Measurements from ENCODE around the gene ECM2. TPM values are rescaled to one million over a fixed set of nuclear protein-coding genes. Genes with fewer than 3 reads are reported as not detected.
A peak's percentile ranks its signal among the peaks of the same experiment; 100 is the strongest.
"Not testable (repeated sequence)": the region's sequence is repeated elsewhere in the genome, so short reads cannot be mapped to it uniquely, and the experiment has no call there.

Gene ECM2
- total RNA-seq (16.0 TPM), polyA plus RNA-seq (ENCODE audit: insufficient read depth in 1 of 8, insufficient read length in 8 of 8, low replicate concordance in 1 of 8) (10 to 100 TPM; 14.7 to 28.3 (median 17.3) TPM)
- long read RNA-seq, donor 1, result 0 reads
- long read RNA-seq, donor 2, result 0 reads
- long read RNA-seq, donor 3, result 0 reads
- long read RNA-seq, donor 4, partial matches to known transcripts, result 0 of 3 reads
- long read RNA-seq, donor 4, other reads (novel, unspliced or antisense), result 0 of 3 reads
- long read RNA-seq, donor 5, partial matches to known transcripts, result 0 of 4 reads
- long read RNA-seq, donor 5, other reads (novel, unspliced or antisense), result 0 of 4 reads
- long read RNA-seq, donor 6, result 0 reads
- long read RNA-seq, donor 7, partial matches to known transcripts, result 0 of 2 reads
- long read RNA-seq, donor 7, other reads (novel, unspliced or antisense), result 0 of 2 reads
- long read RNA-seq, donor 8, transcript ECM2-202 (3 exons, 1,606 nt), result major isoform, 5 of 6 reads
- long read RNA-seq, donor 8, partial matches to known transcripts, result 0 of 6 reads
- long read RNA-seq, donor 8, other reads (novel, unspliced or antisense), result 0 of 6 reads
- long read RNA-seq, donor 9, result 0 reads
- long read RNA-seq, donor 10, partial matches to known transcripts, result 0 of 1 reads
- long read RNA-seq, donor 10, other reads (novel, unspliced or antisense), result 0 of 1 reads
- long read RNA-seq, donor 11, result 0 reads

GRCh38 chr9:92535940-92536850 lies at the start of gene ECM2:
Gene ECM2 (minus strand): TSS chr9:92535990. CDS start chr9:92522866, 13,124 bp downstream.
- Histone ChIP-seq H3K27ac (ENCODE audit: low read length) (peak within 1 kb of the TSS; percentile 73), H3K36me3 (ENCODE audit: control insufficient read depth, insufficient read depth, low read length) (no peaks in the 10 kb centered on the region), H3K4me1 (ENCODE audit: control insufficient read depth, insufficient read depth, low read length) (peaks cover 6% of the 10 kb centered on the region), H3K27me3 (ENCODE audit: control insufficient read depth, insufficient read depth, low read length) (no peaks in the 10 kb centered on the region), H3K4me3 (ENCODE audit: low read length) (peak within 1 kb of the TSS; percentile 19), H3K9me3 (replicated peaks; ENCODE audit: control insufficient read depth, low read depth, low read length) (peaks cover 4% of the 10 kb centered on the region)
- peak; percentile 94 for DNase-seq
- WGBS (ENCODE audit: insufficient coverage), result 88% methylated on average over 1 of the region's 7 CpGs

DNA sequence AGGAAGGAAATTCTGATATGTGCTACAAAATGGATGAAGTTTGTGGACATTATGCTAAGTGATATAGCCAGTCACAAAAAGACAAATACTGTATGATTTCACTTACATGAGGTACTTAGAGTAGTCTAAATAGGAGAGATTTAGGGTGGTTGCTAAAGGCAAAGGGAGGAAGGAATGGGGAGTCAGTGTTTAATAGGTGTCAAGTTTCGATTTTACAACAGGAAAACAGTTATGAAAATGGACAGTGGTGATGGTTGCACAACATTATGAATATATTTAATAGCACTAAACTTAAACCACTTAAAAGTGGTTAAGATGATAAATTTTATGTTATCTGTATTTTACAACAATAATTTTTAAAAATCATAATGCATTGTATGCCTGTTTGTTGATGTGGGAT lies 40.4 kb upstream of the ECM2 start:
- no peaks in the 10 kb centered on the region for H3K36me3 ChIP-seq (ENCODE audit: control insufficient read depth, insufficient read depth, low read length)

DNA sequence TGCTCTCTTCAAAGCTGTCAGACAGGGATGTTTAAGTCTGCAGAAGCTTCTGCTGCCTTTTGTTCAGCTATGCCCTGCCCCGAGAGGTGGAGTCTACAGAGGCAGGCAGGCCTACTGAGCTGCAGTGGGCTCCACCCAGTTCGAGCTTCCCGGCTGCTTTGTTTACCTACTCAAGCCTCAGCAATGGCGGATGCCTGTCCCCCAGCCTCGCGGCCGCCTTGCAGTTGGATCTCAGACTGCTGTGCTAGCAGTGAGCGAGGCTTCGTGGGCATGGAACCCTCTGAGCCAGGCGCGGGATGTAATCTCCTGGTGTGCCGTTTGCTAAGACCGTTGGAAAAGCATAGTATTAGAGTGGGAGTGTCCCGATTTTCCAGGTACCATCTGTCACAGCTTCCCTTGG lies 37.8 kb upstream of the ECM2 start:
- not testable (repeated sequence) for H3K27me3 ChIP-seq (ENCODE audit: control insufficient read depth, insufficient read depth, low read length); H3K27ac ChIP-seq (ENCODE audit: low read length); H3K9me3 ChIP-seq (replicated peaks; ENCODE audit: control insufficient read depth, low read depth, low read length); H3K4me3 ChIP-seq (ENCODE audit: low read length); DNase-seq; H3K36me3 ChIP-seq (ENCODE audit: control insufficient read depth, insufficient read depth, low read length); H3K4me1 ChIP-seq (ENCODE audit: control insufficient read depth, insufficient read depth, low read length)
- 97% methylated on average over 14 of the region's 14 CpGs for WGBS (ENCODE audit: insufficient coverage)

More for the DNA sequence above, 40.4 kb upstream of the ECM2 start:
- H3K4me3 ChIP-seq (ENCODE audit: low read length), result no peak overlapping the region
- H3K4me1 ChIP-seq (ENCODE audit: control insufficient read depth, insufficient read depth, low read length), result no peaks in the 10 kb centered on the region
- no peaks in the 10 kb centered on the region for H3K27me3 ChIP-seq (ENCODE audit: control insufficient read depth, insufficient read depth, low read length)
- no peak for DNase-seq
- H3K27ac ChIP-seq (ENCODE audit: low read length), result no peak overlapping the region
- no CpG with 5 or more reads among the region's 1 CpG for WGBS (ENCODE audit: insufficient coverage)
- peaks cover 2% of the 10 kb centered on the region for H3K9me3 ChIP-seq (replicated peaks; ENCODE audit: control insufficient read depth, low read depth, low read length)

DNA sequence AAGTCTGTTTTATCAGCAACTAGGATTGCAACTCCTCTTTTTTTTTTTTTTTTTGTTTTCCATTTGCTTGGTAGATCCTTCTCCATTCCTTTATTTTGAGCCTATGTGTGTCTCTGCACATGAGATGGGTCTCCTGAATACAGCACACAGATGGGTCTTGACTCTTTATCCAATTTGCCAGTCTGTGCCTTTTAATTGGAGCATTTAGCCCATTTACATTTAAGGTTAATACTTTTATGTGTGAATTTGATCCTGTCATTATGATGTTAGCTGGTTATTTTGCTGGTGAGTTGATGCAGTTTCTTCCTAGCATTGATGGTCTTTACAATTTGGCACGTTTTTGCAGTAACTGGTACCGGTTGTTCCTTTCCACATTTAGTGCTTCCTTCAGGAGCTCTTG lies 36.1 kb upstream of the ECM2 start:
- no CpG with 5 or more reads among the region's 2 CpGs for WGBS (ENCODE audit: insufficient coverage)
- not testable (repeated sequence) for H3K4me3 ChIP-seq (ENCODE audit: low read length); H3K4me1 ChIP-seq (ENCODE audit: control insufficient read depth, insufficient read depth, low read length); H3K36me3 ChIP-seq (ENCODE audit: control insufficient read depth, insufficient read depth, low read length); H3K9me3 ChIP-seq (replicated peaks; ENCODE audit: control insufficient read depth, low read depth, low read length); DNase-seq; H3K27me3 ChIP-seq (ENCODE audit: control insufficient read depth, insufficient read depth, low read length); H3K27ac ChIP-seq (ENCODE audit: low read length)

DNA sequence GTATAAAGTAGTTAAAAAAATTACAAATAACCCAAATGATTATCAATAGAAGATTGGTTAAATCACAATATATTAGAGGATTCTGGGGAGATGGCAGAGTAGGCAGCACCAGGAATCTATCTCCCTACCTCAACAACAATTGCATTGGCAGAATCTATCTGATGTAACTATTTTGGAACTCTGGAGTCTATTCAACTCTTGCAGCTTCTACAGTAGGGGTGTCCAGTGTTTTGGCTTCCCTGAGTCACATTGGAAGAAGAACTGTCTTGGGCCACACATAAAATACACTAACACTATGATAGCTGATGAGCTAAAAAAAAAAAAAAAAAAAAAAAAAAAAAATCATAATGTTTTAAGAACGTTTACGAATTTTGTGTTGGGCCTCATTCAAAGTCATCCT lies 29.2 kb upstream of the ECM2 start:
- WGBS (ENCODE audit: insufficient coverage), result 33% methylated on average over 2 of the region's 2 CpGs
- peak; percentile 89 for DNase-seq
- H3K9me3 ChIP-seq (replicated peaks; ENCODE audit: control insufficient read depth, low read depth, low read length), result no peaks in the 10 kb centered on the region
- no peaks in the 10 kb centered on the region for H3K36me3 ChIP-seq (ENCODE audit: control insufficient read depth, insufficient read depth, low read length)
- H3K27me3 ChIP-seq (ENCODE audit: control insufficient read depth, insufficient read depth, low read length), result no peaks in the 10 kb centered on the region
- no peak overlapping the region for H3K4me3 ChIP-seq (ENCODE audit: low read length)
- H3K4me1 ChIP-seq (ENCODE audit: control insufficient read depth, insufficient read depth, low read length), result peaks cover 13% of the 10 kb centered on the region
- peak overlapping the region; percentile 59 for H3K27ac ChIP-seq (ENCODE audit: low read length)

DNA sequence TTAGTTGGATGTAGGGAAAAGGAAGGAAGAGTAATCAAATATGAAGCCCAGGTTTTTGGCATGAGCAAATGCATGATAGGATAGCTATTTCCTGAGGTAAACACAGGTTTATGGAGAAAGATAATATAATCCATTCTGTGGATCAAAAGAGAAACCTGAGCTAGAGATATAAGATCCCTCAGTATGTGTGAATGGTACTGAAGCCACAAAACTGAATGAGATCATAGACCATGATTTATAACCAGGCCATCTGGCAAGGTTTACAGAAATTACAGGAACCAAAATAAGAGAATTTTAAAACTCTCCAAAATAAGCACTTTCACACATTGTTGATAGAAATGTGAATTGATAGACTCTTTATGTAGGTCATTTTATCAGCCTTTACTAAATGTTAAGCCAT lies 28.7 kb upstream of the ECM2 start:
- peak; percentile 68 for DNase-seq
- Histone ChIP-seq H3K4me3 (ENCODE audit: low read length) (no peak overlapping the region), H3K27ac (ENCODE audit: low read length) (peak overlapping the region; percentile 91), H3K27me3 (ENCODE audit: control insufficient read depth, insufficient read depth, low read length) (no peaks in the 10 kb centered on the region), H3K4me1 (ENCODE audit: control insufficient read depth, insufficient read depth, low read length) (peaks cover 13% of the 10 kb centered on the region), H3K36me3 (ENCODE audit: control insufficient read depth, insufficient read depth, low read length) (no peaks in the 10 kb centered on the region), H3K9me3 (replicated peaks; ENCODE audit: control insufficient read depth, low read depth, low read length) (no peaks in the 10 kb centered on the region)

DNA sequence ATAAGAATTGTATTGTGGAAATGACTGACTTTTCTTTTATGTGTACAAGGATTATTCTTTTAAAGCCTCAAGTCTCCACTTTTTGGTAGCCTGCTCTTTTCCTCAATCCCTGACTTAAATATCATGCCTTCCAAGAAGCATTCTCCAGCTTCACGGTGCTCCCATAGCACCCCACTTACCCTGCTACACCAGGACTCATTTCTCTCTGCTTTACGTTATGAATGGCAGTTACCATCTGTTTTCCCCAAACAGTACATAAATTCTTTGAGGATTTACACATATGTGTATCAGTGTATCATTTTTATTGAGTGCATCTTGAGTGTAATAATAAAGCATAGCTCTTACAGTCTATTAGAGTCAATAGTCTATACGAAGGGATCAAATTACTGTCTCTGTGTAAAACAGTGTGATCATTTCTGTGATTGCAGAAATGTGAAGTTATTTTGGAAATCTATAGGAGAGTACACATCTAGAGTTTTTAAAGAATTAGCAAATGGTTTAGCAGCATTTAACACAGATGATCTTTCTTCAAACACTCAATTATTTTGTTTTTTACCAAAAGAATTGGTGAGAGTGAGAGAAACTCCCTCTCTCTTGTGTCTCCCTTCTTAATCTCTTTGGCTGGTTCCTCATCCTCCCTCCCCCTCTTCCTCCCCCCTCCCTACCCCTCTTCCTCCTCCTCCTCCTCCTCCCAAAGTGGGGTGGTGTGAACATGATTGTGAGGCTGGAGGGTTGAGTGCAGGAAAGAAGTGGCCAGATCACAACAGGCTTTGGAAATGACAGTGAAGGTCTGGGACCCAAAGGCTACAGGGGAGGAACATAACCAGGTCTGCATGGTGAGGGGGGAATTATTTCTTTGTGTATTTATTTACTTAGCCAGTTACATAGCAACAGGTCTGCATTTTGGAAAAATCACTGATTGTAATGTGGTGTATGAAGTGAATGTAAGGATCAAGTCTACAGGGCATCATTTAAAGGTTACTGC lies 27.6 kb upstream of the ECM2 start:
- no peaks in the 10 kb centered on the region for H3K36me3 ChIP-seq (ENCODE audit: control insufficient read depth, insufficient read depth, low read length)
- H3K27ac ChIP-seq (ENCODE audit: low read length), result peak overlapping the region; percentile 91
- no CpG with 5 or more reads among the region's 3 CpGs for WGBS (ENCODE audit: insufficient coverage)

DNA sequence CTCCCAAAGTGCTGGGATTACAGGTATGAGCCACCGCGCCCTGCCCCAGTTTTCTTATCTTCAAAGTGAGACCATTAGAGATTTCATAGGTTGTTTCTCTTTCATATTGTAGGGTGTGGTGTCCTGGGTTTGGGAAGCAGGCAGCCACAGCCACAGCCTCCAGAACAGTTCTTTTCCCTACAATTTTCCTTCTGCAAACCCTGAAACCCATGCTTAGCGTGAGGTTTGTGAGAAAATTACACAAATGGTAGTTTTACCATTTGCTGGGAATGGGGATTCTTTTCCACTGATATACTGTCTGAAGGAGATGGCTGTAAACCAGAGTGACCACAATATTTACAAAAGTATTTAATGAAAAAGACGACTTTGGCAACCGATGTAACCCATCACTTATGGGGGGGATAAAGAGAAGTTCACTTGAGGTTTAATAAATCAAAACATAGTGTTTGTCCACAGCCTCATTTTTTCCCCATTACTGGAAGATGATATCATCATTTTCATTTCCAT lies 26.7 kb upstream of the ECM2 start:
- peak; percentile 88 for DNase-seq
- H3K9me3 ChIP-seq (replicated peaks; ENCODE audit: control insufficient read depth, low read depth, low read length), result no peaks in the 10 kb centered on the region
- H3K27me3 ChIP-seq (ENCODE audit: control insufficient read depth, insufficient read depth, low read length), result no peaks in the 10 kb centered on the region
- peaks cover 13% of the 10 kb centered on the region for H3K4me1 ChIP-seq (ENCODE audit: control insufficient read depth, insufficient read depth, low read length)
- H3K4me3 ChIP-seq (ENCODE audit: low read length), result no peak overlapping the region
- no CpG with 5 or more reads among the region's 5 CpGs for WGBS (ENCODE audit: insufficient coverage)
- no peaks in the 10 kb centered on the region for H3K36me3 ChIP-seq (ENCODE audit: control insufficient read depth, insufficient read depth, low read length)
- H3K27ac ChIP-seq (ENCODE audit: low read length), result peak overlapping the region; percentile 91

More for the DNA sequence above, 27.6 kb upstream of the ECM2 start:
- DNase-seq, result peak; percentile 83
- H3K4me3 ChIP-seq (ENCODE audit: low read length), result no peak overlapping the region
- no peaks in the 10 kb centered on the region for H3K9me3 ChIP-seq (replicated peaks; ENCODE audit: control insufficient read depth, low read depth, low read length)
- H3K27me3 ChIP-seq (ENCODE audit: control insufficient read depth, insufficient read depth, low read length), result no peaks in the 10 kb centered on the region
- H3K4me1 ChIP-seq (ENCODE audit: control insufficient read depth, insufficient read depth, low read length), result peaks cover 13% of the 10 kb centered on the region
